Superior temporal gyrus (tissue), 1 donor: ENCODE measurements around the gene COL9A3.
"Not testable (repeated sequence)": the region's sequence is repeated elsewhere in the genome, so short reads cannot be mapped to it uniquely, and the experiment has no call there.

ENCODE experiments used
- DNase-seq: peaks from one replicate; pipeline ENCODE4 v3.0.0-alpha.2; 2016; ENCODE audit errors: extremely low spot score

COL9A3 gene

GRCh38 chr20:62835931-62836861, 19.3 kb downstream of the COL9A3 start:
- DNase-seq = no peak

GRCh38 chr20:62836967-62837490, 20.2 kb downstream of the COL9A3 start:
- DNase-seq = no peak

GRCh38 chr20:62837790-62838127, 20.9 kb downstream of the COL9A3 start:
- no peak for DNase-seq

- DNase-seq = no peak
These were observed 21.5 kb downstream of the COL9A3 start for GRCh38 chr20:62838128-62838891.

- DNase-seq = no peak
These were observed 22.4 kb downstream of the COL9A3 start for GRCh38 chr20:62839261-62839660.

- no peak for DNase-seq
These were observed 23.0 kb downstream of the COL9A3 start for GRCh38 chr20:62839816-62840215.

GRCh38 chr20:62840244-62841197, 23.7 kb downstream of the COL9A3 start:
- no peak for DNase-seq

- DNase-seq = no peak
These were observed 24.9 kb downstream of the COL9A3 start for GRCh38 chr20:62841705-62842212.

GRCh38 chr20:62843656-62844055, 26.8 kb downstream of the COL9A3 start:
- no peak for DNase-seq

GRCh38 chr20:62844182-62844581, 27.3 kb downstream of the COL9A3 start:
- DNase-seq = no peak

- DNase-seq = peak; percentile 61
These were observed 28.7 kb downstream of the COL9A3 start for GRCh38 chr20:62845416-62846160.

- peak; percentile 41 for DNase-seq
These were observed 29.5 kb downstream of the COL9A3 start for GRCh38 chr20:62846166-62846890.

- not testable (repeated sequence) for DNase-seq
These were observed 32.1 kb downstream of the COL9A3 start for GRCh38 chr20:62848917-62849316.

GRCh38 chr20:62849431-62849830, 32.6 kb downstream of the COL9A3 start:
- DNase-seq = no peak

- peak; percentile 88 for DNase-seq
These were observed 33.6 kb downstream of the COL9A3 start for GRCh38 chr20:62850333-62850974.

- no peak for DNase-seq
These were observed 35.3 kb downstream of the COL9A3 start for GRCh38 chr20:62852196-62852595.

- no peak for DNase-seq
These were observed 36.0 kb downstream of the COL9A3 start for GRCh38 chr20:62852841-62853240.

GRCh38 chr20:62853304-62853703, 36.5 kb downstream of the COL9A3 start:
- not testable (repeated sequence) for DNase-seq

GRCh38 chr20:62854121-62854520, 37.3 kb downstream of the COL9A3 start:
- no peak for DNase-seq
